ENCODE data around the gene ZNF385B. TPM values are rescaled to one million over a fixed set of nuclear protein-coding genes. Genes with fewer than 3 reads are reported as not detected.
A peak's percentile ranks its signal among the peaks of the same experiment; 100 is the strongest.

ZNF385B gene
- polyA plus RNA-seq, 1 donor (not counting 4 experiments of a cell fraction or from before 2014, with no cell fraction given) = 0.17 TPM

DNA sequence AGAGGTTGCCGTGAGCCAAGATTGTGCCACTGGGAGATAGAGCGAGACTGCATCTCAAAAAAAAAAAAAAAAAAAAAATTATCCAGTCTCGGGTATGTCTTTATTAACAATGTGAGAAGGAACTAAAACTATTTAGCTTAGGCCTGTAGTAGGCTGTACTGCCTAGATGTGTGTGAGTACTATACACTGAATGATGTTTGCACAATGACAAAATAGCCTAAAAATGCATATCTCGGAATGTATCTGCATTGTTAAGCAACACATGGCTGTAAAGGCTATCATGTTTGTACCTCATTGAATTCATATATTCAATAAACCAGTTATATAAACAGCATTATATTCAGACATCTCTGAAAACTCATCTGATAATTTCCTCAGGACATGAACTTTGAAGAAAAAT, 405.6 kb downstream of the ZNF385B start:
- DNase-seq (ENCODE audit: low read depth, low spot score) = no peak
- H3K9me3 ChIP-seq (ENCODE audit: control insufficient read depth, low read depth, low read length) = peaks cover 11% of the 10 kb centered on the region
- dilution Hi-C loops (cut with MboI; ENCODE audit: extremely low pct_ligation_motif_present, low sequenced_read_pairs) = no loop called here
- H3K27me3 ChIP-seq (ENCODE audit: control insufficient read depth, extremely low read depth, insufficient read depth, low read length) = no peaks in the 10 kb centered on the region
- H3K4me2 ChIP-seq (ENCODE audit: control insufficient read depth, extremely low read depth, insufficient read depth, low read depth, low read length) = no peak overlapping the region
- H3K9ac ChIP-seq (ENCODE audit: control insufficient read depth, extremely low read depth, insufficient read depth, low read length) = no peak overlapping the region
- no peak overlapping the region for H2AFZ ChIP-seq (ENCODE audit: control insufficient read depth, low read length)
- H3K27ac ChIP-seq (ENCODE audit: control insufficient read depth, insufficient read depth, low read length) = no peak overlapping the region
- TF ChIP-seq EZH2 (IDR thresholded peaks at IDR 0.05; ENCODE audit: low read length) = no peak
- TF ChIP-seq, protein P1, sequence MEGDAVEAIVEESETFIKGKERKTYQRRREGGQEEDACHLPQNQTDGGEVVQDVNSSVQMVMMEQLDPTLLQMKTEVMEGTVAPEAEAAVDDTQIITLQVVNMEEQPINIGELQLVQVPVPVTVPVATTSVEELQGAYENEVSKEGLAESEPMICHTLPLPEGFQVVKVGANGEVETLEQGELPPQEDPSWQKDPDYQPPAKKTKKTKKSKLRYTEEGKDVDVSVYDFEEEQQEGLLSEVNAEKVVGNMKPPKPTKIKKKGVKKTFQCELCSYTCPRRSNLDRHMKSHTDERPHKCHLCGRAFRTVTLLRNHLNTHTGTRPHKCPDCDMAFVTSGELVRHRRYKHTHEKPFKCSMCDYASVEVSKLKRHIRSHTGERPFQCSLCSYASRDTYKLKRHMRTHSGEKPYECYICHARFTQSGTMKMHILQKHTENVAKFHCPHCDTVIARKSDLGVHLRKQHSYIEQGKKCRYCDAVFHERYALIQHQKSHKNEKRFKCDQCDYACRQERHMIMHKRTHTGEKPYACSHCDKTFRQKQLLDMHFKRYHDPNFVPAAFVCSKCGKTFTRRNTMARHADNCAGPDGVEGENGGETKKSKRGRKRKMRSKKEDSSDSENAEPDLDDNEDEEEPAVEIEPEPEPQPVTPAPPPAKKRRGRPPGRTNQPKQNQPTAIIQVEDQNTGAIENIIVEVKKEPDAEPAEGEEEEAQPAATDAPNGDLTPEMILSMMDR (optimal IDR thresholded peaks at IDR 0.05 in 1 of 3, IDR thresholded peaks at IDR 0.05 in 1 of 3, conservative IDR thresholded peaks at IDR 0.05 in 1 of 3; ENCODE audit: extremely low read depth in 1 of 3, insufficient read depth in 2 of 3, low read length in 3 of 3) = no peak
- H3K9me1 ChIP-seq (ENCODE audit: control insufficient read depth, extremely low read depth, insufficient read depth, low read length) = no peaks in the 10 kb centered on the region
- H3K4me1 ChIP-seq (ENCODE audit: control insufficient read depth, extremely low read depth, insufficient read depth, low read length) = peaks cover 19% of the 10 kb centered on the region
- H4K20me1 ChIP-seq (ENCODE audit: control insufficient read depth, extremely low read depth, insufficient read depth, low read length) = no peaks in the 10 kb centered on the region
- H3K79me2 ChIP-seq (ENCODE audit: control insufficient read depth, insufficient read depth, low read length) = no peaks in the 10 kb centered on the region
- no peaks in the 10 kb centered on the region for H3K36me3 ChIP-seq (ENCODE audit: control insufficient read depth in 2 of 2, extremely low read depth in 1 of 2, insufficient read depth in 2 of 2, low read length in 2 of 2)
- FAIRE-seq = peak; percentile 9
- no peak overlapping the region for H3K4me3 ChIP-seq (ENCODE audit: control insufficient read depth in 2 of 3, extremely low read depth in 1 of 3, insufficient read depth in 2 of 3, low read depth in 1 of 3, low read length in 3 of 3)

DNA sequence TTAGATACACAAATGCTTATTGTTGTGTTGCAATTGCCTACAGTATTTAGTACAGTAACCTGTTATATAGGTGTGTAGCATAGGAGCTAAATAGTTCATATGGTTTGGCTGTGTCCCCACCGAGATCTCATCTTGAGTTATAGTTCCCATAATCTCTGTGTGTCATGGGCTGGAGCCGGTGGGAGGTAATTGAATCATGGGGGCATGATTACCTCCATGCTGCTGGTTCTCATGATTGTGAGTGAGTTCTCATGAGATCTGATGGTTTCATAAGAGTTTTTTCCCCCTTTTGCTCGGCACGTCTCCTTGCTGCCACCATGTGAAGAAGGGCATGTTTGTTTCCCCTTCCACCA, 406.3 kb downstream of the ZNF385B start:
- no peaks in the 10 kb centered on the region for H3K79me2 ChIP-seq (ENCODE audit: control insufficient read depth, insufficient read depth, low read length)
- H3K9me1 ChIP-seq (ENCODE audit: control insufficient read depth, extremely low read depth, insufficient read depth, low read length) = no peaks in the 10 kb centered on the region
- no peaks in the 10 kb centered on the region for H3K36me3 ChIP-seq (ENCODE audit: control insufficient read depth in 2 of 2, extremely low read depth in 1 of 2, insufficient read depth in 2 of 2, low read length in 2 of 2)
- DNase-seq (ENCODE audit: low read depth, low spot score) (no peak), FAIRE-seq (no peak)
- H3K4me1 ChIP-seq (ENCODE audit: control insufficient read depth, extremely low read depth, insufficient read depth, low read length) = peaks cover 16% of the 10 kb centered on the region
- H4K20me1 ChIP-seq (ENCODE audit: control insufficient read depth, extremely low read depth, insufficient read depth, low read length) = no peaks in the 10 kb centered on the region
- TF ChIP-seq, protein P1 (optimal IDR thresholded peaks at IDR 0.05 in 1 of 3, IDR thresholded peaks at IDR 0.05 in 1 of 3, conservative IDR thresholded peaks at IDR 0.05 in 1 of 3; ENCODE audit: extremely low read depth in 1 of 3, insufficient read depth in 2 of 3, low read length in 3 of 3) = no peak
- no peak for TF ChIP-seq EZH2 (IDR thresholded peaks at IDR 0.05; ENCODE audit: low read length)
- no peak overlapping the region for H2AFZ ChIP-seq (ENCODE audit: control insufficient read depth, low read length)
- peak overlapping the region; percentile 41 for H3K27ac ChIP-seq (ENCODE audit: control insufficient read depth, insufficient read depth, low read length)
- H3K27me3 ChIP-seq (ENCODE audit: control insufficient read depth, extremely low read depth, insufficient read depth, low read length) = no peaks in the 10 kb centered on the region
- no peak overlapping the region for H3K4me2 ChIP-seq (ENCODE audit: control insufficient read depth, extremely low read depth, insufficient read depth, low read depth, low read length)
- no peak overlapping the region for H3K9ac ChIP-seq (ENCODE audit: control insufficient read depth, extremely low read depth, insufficient read depth, low read length)
- dilution Hi-C loops (cut with MboI; ENCODE audit: extremely low pct_ligation_motif_present, low sequenced_read_pairs) = no loop called here
- peaks cover 7% of the 10 kb centered on the region for H3K9me3 ChIP-seq (ENCODE audit: control insufficient read depth, low read depth, low read length)
- H3K4me3 ChIP-seq (ENCODE audit: control insufficient read depth in 2 of 3, extremely low read depth in 1 of 3, insufficient read depth in 2 of 3, low read depth in 1 of 3, low read length in 3 of 3) = no peak overlapping the region
